GM21367 (cell line): ENCODE measurements around the gene MYL3.

Experiments used
- ATAC-seq: cut with Tn5 transposase; IDR thresholded peaks from one replicate; pipeline ENCODE4 v1.9.1; 2021; ENCODE audit not compliant: unreplicated experiment

The MYL3 gene

DNA sequence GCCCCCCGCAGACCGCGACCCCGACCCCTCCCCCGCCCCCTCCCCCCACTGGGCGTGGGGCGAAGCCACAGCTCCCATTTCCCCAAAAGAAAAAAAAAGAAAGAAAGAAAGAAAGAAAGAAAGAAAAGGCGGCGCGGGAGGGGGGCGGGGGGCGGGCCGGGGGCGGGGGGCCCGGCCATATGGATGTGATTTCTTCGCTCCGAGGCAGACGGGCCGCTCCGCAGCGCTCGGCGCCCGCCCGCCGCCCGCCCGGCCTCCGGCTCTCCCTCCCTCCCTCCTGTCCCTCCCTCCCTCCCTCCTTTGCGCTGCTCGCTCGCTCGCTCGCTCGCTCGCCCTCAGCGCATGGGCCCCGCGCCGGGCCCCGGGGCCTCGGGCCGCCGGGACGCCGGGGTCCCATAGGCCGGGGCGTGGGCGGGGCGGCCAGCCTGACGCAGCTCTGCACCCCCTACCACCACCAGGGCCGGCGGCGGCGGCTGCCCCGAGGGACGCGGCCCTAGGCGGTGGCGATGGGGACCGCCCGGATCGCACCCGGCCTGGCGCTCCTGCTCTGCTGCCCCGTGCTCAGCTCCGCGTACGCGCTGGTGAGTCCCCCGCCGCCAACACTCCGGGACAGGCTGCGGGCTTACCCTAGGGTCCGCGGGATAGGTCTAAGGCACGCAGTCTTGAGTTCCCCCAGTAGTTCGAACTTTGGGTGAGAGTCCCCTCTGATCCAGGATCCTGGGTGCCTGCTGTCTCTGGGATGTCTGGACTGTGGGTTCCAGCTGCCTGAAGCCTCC, 20.0 kb upstream of the MYL3 start:
- ATAC-seq: no peak

- ATAC-seq: no peak
These were observed 19.3 kb upstream of the MYL3 start for GRCh38 chr3:46882377-46883053.

DNA sequence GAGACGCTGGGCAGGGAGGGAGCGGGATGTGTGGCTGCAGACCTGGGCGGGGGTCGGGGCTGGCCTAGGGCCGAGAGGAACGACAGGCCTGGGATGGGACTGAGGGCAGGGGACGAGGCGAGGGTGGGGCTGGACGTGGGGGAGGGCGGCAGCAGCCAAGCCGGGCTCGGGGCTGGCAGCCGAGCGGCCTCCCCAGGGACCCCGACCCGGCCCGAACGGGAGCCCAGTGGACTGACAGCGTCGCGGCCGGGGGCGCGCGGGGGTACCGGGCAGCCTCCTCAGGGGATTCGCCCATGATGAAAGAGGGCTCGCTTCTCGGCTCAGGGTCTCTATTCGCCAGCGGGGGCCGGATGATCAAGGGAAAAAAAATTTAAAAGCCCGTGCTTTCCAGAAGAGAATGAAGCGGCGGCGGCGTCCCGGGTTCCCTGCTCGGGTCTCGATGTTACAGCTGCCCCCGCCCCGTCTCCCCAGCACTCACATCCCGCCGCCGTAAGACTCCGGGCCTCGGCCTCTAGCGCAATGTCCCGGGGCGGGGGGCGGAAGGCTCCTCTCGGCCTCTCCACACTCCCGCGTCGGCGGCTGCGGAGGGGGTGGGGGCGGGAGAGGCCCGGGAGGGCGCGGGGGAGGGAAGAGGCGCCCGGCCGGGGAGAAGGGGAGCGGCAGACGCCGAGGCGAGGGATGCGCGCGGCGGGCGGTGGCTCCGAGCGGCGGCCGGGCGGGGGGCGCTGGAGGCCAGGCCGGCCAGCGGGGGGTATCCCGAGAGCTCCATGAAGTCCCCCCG, 18.5 kb upstream of the MYL3 start:
- no peak for ATAC-seq

DNA sequence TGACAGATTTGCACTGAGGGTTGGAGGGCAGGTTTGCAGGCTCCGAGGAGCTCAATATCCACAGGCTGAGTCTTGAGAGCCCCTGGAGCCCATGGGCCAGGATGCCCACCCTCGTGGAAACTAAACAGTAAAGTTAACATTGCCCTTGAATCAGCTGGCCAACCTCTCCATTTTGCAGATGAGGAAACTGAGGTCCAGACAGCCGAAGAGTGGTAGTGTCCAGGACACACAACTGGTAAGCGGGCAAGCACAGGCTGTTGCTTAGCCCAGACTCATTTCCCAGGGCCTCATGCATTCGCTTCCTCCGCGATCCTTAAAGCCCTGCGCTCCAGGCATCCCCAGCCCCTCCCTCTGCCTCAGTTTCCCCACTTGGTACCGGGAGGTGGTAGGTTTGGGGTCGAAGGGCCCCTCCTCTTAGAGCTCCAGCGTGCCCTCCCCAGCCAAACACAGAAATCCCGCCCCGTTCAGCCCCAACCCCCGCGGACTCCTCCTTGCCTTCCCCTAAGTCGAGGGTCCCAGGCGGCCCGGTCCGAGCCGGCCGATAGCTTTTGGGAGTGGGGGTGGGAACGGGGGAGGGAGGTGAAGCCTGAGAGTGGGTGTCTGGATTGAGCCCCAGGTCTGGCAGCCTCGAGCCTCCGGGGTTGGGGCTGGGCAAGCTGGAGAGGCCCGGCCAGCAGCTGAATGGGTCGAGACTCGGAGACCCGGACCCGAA, 17.8 kb upstream of the MYL3 start:
- no peak for ATAC-seq

DNA sequence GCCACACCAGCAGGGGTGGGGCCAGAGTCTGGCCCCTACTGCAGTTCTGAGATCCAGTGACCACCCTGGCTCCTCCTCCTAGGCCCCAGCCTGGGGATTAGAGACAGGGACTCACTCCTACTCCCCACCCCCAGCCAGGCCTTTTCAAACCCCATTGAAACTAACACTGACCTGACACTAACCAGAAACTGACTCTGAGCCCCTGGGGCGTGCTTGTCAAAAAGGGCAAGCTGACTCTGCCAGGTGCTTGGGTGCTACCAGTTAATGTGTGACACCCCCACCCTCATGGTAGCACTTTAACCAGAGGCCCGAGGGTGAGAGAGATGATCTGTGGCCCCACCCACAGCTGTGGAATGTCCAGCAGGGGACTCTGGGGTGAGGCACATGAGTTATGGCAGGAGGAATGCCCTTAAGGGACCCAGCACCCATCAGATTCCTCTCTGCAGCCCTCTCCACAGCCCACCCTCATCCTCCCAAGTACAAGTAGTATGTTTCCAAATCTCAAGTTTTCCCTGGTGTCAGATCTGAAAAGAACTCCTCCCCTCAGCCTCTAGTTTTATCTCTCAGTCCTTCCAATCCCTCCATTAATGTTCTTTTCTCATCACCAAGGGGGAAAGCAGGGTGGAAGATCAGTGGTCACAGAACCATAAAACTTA, 15.7 kb upstream of the MYL3 start:
- no peak for ATAC-seq

DNA sequence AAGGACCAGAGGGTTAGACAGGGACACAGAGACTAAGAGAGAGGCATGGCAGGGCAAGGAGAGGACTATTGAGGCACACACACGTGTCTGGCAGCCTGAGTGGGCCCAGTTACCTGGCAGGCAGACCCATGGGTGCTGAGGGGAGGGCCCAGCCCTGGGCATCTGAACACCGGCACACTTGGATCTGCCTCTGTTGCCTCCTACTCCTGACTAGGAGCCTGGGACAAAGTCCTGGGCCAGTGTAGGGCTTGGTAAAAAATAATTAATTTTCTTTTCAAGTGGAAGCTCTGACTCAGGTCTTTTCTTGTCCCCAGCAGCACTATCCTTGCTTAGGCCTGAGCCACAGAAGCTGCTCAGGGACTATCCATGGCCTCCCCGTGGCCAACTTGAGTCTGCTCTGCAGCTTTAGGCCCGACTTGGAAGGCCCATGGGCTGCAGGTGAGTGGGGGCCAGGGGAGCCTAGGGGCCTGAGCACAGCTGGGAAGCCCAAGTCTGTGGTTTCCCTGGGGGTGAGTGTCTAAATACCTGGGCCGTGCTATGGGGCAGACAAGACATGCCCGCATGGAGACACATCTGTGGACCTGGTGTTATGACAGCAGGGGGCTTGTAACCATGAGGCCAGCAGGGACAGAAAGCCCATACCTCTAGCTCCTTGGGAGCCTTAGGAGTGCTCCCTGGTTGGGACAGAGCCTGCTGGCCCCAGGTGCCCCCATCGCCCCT, 14.3 kb upstream of the MYL3 start, which contains the start of gene PTH1R:
Gene PTH1R, plus strand, starts transcription at position 316 of the 720 bp plus-strand sequence. CDS start 5,839 bp downstream, outside the sequence.
- no peak for ATAC-seq

GRCh38 chr3:46876313-46877300, 13.4 kb upstream of the MYL3 start:
- no peak for ATAC-seq

DNA sequence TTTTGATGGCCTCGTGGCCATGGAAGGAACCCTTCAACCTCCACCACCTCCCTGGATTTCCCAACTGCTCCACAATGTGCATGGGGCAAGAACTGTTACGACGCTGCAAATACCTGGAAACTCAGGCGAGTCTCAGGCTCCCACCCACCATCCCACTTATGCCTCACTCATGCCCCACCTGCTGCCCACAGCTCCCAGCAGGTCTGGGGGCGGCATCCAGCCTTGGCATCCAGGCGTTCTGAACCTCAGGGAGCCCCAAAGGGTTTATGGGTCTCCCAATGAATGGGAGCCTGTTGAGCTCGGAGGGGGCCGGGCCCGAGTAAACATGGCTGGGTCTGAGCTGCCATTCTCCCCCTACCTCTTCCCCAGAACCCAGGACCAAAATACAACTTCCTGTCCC, 12.3 kb upstream of the MYL3 start:
- no peak for ATAC-seq

- no peak for ATAC-seq
These were observed 11.2 kb upstream of the MYL3 start for GRCh38 chr3:46874430-46874829.

DNA sequence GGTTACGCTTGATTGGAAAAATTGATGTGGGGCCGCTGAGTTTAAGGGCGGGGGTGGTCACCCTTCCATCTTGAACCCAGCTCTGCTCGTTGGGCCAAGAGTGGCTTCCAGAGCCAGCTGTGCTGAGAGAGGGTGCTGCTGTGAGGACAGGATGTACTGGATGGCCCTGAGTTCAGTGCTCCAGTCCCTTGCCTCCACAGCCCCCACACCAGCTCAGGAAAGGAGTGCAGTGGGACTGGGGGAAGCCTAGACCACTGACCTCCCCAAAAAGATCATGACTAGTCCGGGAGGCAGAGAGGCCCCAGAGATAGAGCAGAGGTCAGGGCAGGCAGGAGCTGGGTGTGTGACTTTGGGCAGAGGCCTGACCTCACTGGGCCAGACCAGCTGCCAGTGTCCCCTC, 10.3 kb upstream of the MYL3 start:
- no peak for ATAC-seq

GRCh38 chr3:46871222-46871621, 8.0 kb upstream of the MYL3 start:
- ATAC-seq: no peak

GRCh38 chr3:46870651-46871050, 7.4 kb upstream of the MYL3 start:
- ATAC-seq: no peak

DNA sequence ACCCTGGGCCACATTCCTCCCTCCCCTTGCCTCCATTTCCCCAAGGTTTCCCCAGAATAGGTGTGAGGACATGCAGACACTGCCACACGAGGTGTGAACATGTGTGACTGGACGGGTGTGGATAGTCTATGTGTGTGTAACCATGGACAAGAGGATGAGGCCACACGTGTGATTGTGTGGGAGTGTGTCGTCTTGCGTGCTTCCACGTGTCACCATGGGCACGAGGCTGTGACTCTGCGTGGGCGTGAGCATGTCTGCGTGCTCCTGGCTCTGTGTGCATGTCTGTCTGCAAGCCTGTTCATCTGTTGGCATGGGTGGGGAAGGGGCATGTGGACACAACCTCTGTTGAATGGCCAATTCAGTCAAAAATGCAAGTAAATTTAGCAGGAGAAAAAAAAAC, 6.2 kb upstream of the MYL3 start:
- no peak for ATAC-seq

DNA sequence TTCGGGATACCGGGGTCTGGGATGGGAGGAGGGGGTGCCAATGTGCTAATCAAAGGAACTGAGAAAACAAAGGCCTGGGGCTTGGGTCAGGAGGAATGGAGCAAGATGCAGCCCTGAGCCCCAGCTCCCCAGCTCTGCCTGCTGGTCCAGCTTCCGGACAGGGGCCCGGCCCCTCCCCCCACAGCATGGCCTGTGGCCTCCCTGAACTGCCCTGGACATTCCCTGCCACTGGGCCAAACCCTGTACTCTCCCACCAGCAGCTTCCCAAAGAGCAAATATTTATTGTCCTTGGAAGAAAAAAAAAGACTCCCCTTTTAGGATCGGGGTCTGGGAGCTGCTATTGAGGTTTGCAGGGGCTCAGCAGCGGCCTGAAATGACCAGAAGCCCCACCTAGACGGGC, 5.7 kb upstream of the MYL3 start:
- ATAC-seq: no peak

- ATAC-seq: no peak
These were observed 5.0 kb upstream of the MYL3 start for GRCh38 chr3:46868287-46868686.

DNA sequence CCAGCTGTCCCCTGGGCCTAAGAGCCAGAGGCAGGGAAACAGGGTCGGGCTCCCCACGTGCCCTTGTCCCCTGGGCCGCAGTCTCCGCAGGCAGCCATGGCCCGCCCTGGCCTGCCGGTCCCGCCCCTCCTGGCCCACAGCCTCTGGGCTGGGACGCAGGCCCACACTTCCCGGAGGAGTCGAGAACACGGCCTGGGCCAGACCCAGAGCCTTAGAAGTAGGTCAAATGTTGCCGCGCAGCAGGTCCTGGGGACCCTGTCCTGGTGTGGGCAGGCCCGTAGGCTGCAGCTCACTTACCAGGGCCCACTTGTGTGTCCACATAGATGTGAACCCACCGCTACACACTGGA, 4.3 kb upstream of the MYL3 start:
- ATAC-seq: no peak

GRCh38 chr3:46866720-46867549, 3.7 kb upstream of the MYL3 start:
- ATAC-seq: no peak

DNA sequence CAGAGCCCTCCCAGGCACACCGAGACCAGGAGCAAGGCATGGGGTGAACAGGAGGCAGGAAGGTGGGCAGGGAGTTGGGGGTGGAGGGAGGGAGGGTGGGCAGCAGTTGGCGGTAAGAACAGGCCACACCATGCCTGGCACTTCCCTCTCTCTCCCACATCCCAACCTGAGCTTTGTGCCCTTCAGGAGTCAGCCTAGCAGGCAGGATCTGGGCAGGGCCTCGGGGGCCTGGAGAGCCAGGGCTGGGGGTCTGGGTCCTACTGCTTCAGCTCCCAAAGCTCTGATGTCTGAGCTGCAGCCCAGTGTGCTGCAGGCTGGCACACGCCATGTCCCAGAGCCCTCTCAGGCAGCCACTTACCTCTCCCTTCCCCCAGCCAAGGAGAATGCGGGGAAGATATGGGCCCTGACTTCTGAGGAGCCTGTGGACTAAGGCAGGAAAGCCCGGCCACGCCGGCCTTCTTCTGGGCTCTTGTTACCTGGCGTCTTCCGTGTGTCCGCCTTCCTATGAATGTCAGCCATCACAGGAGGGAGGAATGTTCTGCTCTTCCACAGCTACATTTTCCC, 2.9 kb upstream of the MYL3 start:
- no peak for ATAC-seq
